PFSK-1 (cell line): ENCODE results near the gene DEPDC1B.

Experiments used
- FOXP2 ChIP-seq: optimal IDR thresholded peaks from 2 replicates; pipeline ENCODE3; 2011; ENCODE audit warnings: borderline replicate concordance, control low read depth, inconsistent platforms; ENCODE audit not compliant: insufficient read depth; ENCODE audit errors: extremely low read length, extremely low read depth
- POLR2AphosphoS5 ChIP-seq: IDR thresholded peaks from 2 replicates; pipeline ENCODE4 v1.6.1; 2012; ENCODE audit warnings: low read depth, mild to moderate bottlenecking, control low read depth, low read length, moderate library complexity
- REST ChIP-seq, 2 experiments: IDR thresholded peaks; 2 replicates each; pipeline versions ENCODE4 v1.6.1 to v1.8.0; 2011 to 2012; ENCODE audit warnings: low read depth in 2 of 2, low read length in 2 of 2, control low read depth in 1 of 2, inconsistent platforms in 1 of 2, mild to moderate bottlenecking in 1 of 2, moderate library complexity in 1 of 2; ENCODE audit not compliant: insufficient read depth in 1 of 2
- SIN3A ChIP-seq: IDR thresholded peaks from 2 replicates; pipeline ENCODE4 v1.6.1; 2012; ENCODE audit warnings: mild to moderate bottlenecking, low read length, moderate library complexity, borderline replicate concordance; ENCODE audit not compliant: insufficient read depth
- TAF1 ChIP-seq: IDR thresholded peaks from 2 replicates; pipeline ENCODE4 v1.6.1; 2012; ENCODE audit warnings: low read length, control low read depth, borderline replicate concordance; ENCODE audit not compliant: insufficient read depth

DEPDC1B gene

GRCh38 chr5:60578315-60578714 lies 121.7 kb downstream of the DEPDC1B start:
- no peak for TF ChIP-seq TAF1
- no peak for TF ChIP-seq POLR2AphosphoS5
- TF ChIP-seq REST (IDR thresholded peaks at IDR 0.05; ENCODE audit: insufficient read depth in 1 of 2, low read depth in 2 of 2, low read length in 2 of 2), result no peak
- TF ChIP-seq SIN3A, result no peak
- TF ChIP-seq FOXP2, result no peak

GRCh38 chr5:60577116-60577515 lies 122.8 kb downstream of the DEPDC1B start:
- no peak for TF ChIP-seq POLR2AphosphoS5
- TF ChIP-seq FOXP2, result no peak
- no peak for TF ChIP-seq SIN3A
- TF ChIP-seq REST (IDR thresholded peaks at IDR 0.05; ENCODE audit: insufficient read depth in 1 of 2, low read depth in 2 of 2, low read length in 2 of 2), result no peak
- TF ChIP-seq TAF1, result no peak

- TF ChIP-seq FOXP2, result no peak
- no peak for TF ChIP-seq TAF1
- no peak for TF ChIP-seq REST (IDR thresholded peaks at IDR 0.05; ENCODE audit: insufficient read depth in 1 of 2, low read depth in 2 of 2, low read length in 2 of 2)
- no peak for TF ChIP-seq POLR2AphosphoS5
- no peak for TF ChIP-seq SIN3A
These were observed 123.5 kb downstream of the DEPDC1B start for GRCh38 chr5:60576425-60576824.

- no peak for TF ChIP-seq POLR2AphosphoS5
- TF ChIP-seq SIN3A, result no peak
- TF ChIP-seq REST (IDR thresholded peaks at IDR 0.05; ENCODE audit: insufficient read depth in 1 of 2, low read depth in 2 of 2, low read length in 2 of 2), result no peak
- no peak for TF ChIP-seq TAF1
- TF ChIP-seq FOXP2, result no peak
These were observed 131.3 kb downstream of the DEPDC1B start for GRCh38 chr5:60568646-60569045.
